ENCODE data around the gene TFAP2D. TPM values are rescaled to one million over a fixed set of nuclear protein-coding genes. Genes with fewer than 3 reads are reported as not detected.

The TFAP2D gene
- polyA plus RNA-seq, 1 donor from 2014 or later: not detected

DNA sequence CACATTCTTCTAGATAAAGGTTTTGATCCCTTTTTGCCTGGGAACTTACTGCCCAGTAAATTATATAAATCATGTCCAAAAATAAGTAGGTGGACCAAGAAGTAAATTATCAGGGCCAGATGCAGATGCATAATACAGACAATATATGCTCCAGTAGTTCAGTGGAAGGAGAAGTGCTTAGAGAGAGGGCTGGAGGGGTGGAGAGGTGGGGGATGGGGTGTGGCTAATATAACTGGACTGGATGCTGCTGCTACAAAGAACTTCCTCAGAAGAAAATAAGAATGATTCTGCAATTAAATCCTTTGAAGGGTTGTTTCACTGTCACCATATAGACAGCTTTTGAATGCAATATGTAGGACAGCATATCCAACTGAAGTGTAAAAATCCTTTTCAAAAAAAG, 14.8 kb upstream of the TFAP2D start:
- no peak overlapping the region for H3K9ac ChIP-seq (ENCODE audit: low read length)
- no peaks in the 10 kb centered on the region for H3K36me3 ChIP-seq (ENCODE audit: insufficient read depth, low read length)
- TF ChIP-seq SMC3 (conservative IDR thresholded peaks at IDR 0.05; ENCODE audit: poor library complexity) (no peak), TAF1 (IDR thresholded peaks at IDR 0.05; ENCODE audit: low read depth) (no peak), RAD21 (conservative IDR thresholded peaks at IDR 0.05) (no peak), POLR2AphosphoS5 (IDR thresholded peaks at IDR 0.05) (no peak), EP300 (conservative IDR thresholded peaks at IDR 0.05; ENCODE audit: poor library complexity, severe bottlenecking) (no peak), EZH2 (IDR thresholded peaks at IDR 0.05; ENCODE audit: borderline replicate concordance, insufficient read depth, low read length, poor library complexity, severe bottlenecking) (no peak), MXI1 (conservative IDR thresholded peaks at IDR 0.05; ENCODE audit: poor library complexity, severe bottlenecking) (no peak)
- TF ChIP-seq, protein P1, sequence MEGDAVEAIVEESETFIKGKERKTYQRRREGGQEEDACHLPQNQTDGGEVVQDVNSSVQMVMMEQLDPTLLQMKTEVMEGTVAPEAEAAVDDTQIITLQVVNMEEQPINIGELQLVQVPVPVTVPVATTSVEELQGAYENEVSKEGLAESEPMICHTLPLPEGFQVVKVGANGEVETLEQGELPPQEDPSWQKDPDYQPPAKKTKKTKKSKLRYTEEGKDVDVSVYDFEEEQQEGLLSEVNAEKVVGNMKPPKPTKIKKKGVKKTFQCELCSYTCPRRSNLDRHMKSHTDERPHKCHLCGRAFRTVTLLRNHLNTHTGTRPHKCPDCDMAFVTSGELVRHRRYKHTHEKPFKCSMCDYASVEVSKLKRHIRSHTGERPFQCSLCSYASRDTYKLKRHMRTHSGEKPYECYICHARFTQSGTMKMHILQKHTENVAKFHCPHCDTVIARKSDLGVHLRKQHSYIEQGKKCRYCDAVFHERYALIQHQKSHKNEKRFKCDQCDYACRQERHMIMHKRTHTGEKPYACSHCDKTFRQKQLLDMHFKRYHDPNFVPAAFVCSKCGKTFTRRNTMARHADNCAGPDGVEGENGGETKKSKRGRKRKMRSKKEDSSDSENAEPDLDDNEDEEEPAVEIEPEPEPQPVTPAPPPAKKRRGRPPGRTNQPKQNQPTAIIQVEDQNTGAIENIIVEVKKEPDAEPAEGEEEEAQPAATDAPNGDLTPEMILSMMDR (IDR thresholded peaks at IDR 0.05; ENCODE audit: poor library complexity, severe bottlenecking): no peak
- H3K79me2 ChIP-seq (replicated peaks; ENCODE audit: insufficient read depth, low read length): no peaks in the 10 kb centered on the region
- no peaks in the 10 kb centered on the region for H3K9me3 ChIP-seq (ENCODE audit: low read length)
- H3K9me2 ChIP-seq (ENCODE audit: insufficient read depth, low read length): no peaks in the 10 kb centered on the region
- no peak overlapping the region for H3K27ac ChIP-seq (ENCODE audit: low read length)
- no peak overlapping the region for H3K4me2 ChIP-seq (ENCODE audit: low read length)
- no peak overlapping the region for H3K4me3 ChIP-seq (ENCODE audit: low read length)
- no peaks in the 10 kb centered on the region for H3F3A ChIP-seq (ENCODE audit: insufficient read depth, low read length, poor library complexity, severe bottlenecking)
- no peaks in the 10 kb centered on the region for H4K20me1 ChIP-seq (ENCODE audit: insufficient read depth)
- no peak overlapping the region for H2AFZ ChIP-seq (ENCODE audit: low read depth, low read length)
- H3K27me3 ChIP-seq (ENCODE audit: insufficient read depth, low read depth, low read length): peaks cover 54% of the 10 kb centered on the region

DNA sequence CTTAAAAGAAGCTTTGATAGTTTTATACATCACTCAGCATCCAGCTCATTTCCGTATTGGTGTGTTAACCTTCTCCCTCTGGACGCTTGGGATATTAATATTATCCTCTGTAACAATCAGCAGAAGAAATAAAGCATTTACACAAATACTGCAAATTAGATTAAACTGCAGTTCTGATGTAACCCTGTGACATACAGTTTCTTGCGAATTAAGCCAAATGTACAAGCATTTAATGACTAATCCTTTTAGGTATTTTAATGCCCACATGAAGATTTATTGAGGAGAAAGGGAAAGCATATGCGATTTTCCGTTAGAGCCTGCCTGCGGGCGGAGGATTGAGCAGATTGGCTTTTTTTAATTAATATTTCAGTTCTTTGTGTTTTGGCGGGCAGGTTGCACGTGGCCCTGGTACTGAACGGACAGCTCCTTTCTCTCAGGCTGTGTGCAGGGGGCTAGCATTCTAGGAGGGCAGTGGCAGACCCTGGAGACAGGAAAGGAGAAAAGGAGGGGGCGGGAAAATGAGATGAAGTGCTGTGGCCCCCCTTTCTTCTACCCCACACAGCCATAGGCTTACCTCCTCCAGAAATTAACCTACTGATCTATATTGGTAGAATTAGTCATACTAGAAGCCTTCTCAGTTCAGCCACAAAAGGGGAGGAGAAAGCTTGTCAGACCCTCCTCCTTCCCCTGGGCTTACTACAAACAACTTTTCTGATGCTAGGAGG, 14.1 kb upstream of the TFAP2D start:
- Histone ChIP-seq H3F3A (ENCODE audit: insufficient read depth, low read length, poor library complexity, severe bottlenecking) (no peaks in the 10 kb centered on the region), H4K20me1 (ENCODE audit: insufficient read depth) (no peaks in the 10 kb centered on the region), H2AFZ (ENCODE audit: low read depth, low read length) (no peak overlapping the region), H3K9ac (ENCODE audit: low read length) (no peak overlapping the region), H3K9me2 (ENCODE audit: insufficient read depth, low read length) (no peaks in the 10 kb centered on the region), H3K27ac (ENCODE audit: low read length) (no peak overlapping the region), H3K36me3 (ENCODE audit: insufficient read depth, low read length) (no peaks in the 10 kb centered on the region), H3K79me2 (replicated peaks; ENCODE audit: insufficient read depth, low read length) (no peaks in the 10 kb centered on the region), H3K27me3 (ENCODE audit: insufficient read depth, low read depth, low read length) (peaks cover 58% of the 10 kb centered on the region), H3K4me2 (ENCODE audit: low read length) (no peak overlapping the region), H3K4me3 (ENCODE audit: low read length) (no peak overlapping the region), H3K9me3 (ENCODE audit: low read length) (no peaks in the 10 kb centered on the region)
- no peak for TF ChIP-seq MXI1 (conservative IDR thresholded peaks at IDR 0.05; ENCODE audit: poor library complexity, severe bottlenecking)
- TF ChIP-seq, protein P1 (IDR thresholded peaks at IDR 0.05; ENCODE audit: poor library complexity, severe bottlenecking): no peak
- no peak for TF ChIP-seq EZH2 (IDR thresholded peaks at IDR 0.05; ENCODE audit: borderline replicate concordance, insufficient read depth, low read length, poor library complexity, severe bottlenecking)
- TF ChIP-seq, protein P2, sequence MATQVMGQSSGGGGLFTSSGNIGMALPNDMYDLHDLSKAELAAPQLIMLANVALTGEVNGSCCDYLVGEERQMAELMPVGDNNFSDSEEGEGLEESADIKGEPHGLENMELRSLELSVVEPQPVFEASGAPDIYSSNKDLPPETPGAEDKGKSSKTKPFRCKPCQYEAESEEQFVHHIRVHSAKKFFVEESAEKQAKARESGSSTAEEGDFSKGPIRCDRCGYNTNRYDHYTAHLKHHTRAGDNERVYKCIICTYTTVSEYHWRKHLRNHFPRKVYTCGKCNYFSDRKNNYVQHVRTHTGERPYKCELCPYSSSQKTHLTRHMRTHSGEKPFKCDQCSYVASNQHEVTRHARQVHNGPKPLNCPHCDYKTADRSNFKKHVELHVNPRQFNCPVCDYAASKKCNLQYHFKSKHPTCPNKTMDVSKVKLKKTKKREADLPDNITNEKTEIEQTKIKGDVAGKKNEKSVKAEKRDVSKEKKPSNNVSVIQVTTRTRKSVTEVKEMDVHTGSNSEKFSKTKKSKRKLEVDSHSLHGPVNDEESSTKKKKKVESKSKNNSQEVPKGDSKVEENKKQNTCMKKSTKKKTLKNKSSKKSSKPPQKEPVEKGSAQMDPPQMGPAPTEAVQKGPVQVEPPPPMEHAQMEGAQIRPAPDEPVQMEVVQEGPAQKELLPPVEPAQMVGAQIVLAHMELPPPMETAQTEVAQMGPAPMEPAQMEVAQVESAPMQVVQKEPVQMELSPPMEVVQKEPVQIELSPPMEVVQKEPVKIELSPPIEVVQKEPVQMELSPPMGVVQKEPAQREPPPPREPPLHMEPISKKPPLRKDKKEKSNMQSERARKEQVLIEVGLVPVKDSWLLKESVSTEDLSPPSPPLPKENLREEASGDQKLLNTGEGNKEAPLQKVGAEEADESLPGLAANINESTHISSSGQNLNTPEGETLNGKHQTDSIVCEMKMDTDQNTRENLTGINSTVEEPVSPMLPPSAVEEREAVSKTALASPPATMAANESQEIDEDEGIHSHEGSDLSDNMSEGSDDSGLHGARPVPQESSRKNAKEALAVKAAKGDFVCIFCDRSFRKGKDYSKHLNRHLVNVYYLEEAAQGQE (IDR thresholded peaks at IDR 0.05; ENCODE audit: borderline replicate concordance): peak; percentile 56

All from neural cell (in vitro differentiated cells).